Erythroblast (primary cell): ENCODE data around the gene PRELID3B.

ENCODE experiments used
- GATA1 ChIP-seq: IDR thresholded peaks from 2 replicates; pipeline ENCODE4 v1.6.1; 2011; ENCODE audit warnings: low read depth, mild to moderate bottlenecking, control low read depth, low read length, moderate library complexity
- POLR2A ChIP-seq: IDR thresholded peaks from 2 replicates; pipeline ENCODE4 v1.6.1; 2011; ENCODE audit warnings: mild to moderate bottlenecking, low read length

DNA sequence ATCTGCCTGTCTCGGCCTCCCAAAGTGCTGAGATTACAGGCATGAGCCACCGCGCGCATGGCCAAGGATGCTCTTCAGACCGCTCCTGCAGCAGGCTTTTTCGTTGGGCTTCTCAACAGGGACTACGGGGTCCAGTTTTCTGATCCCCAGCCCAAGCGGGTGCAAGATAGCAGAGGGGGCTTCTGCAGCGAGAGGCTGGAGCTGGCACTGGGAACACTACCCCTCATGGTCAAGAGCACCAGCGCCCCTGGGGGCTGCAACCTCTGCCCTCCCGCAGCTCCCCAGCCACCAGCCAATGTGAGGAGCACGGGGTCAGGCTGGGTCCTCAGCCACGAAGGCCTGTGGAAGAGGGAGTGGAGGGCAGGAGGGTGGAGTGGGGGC is 41.5 kb downstream of the PRELID3B start:
- TF ChIP-seq POLR2A, result no peak
- TF ChIP-seq GATA1, result no peak
